Osteoblast (primary cell): ENCODE results near the gene RALB. TPM values are rescaled to one million over a fixed set of nuclear protein-coding genes. Genes with fewer than 3 reads are reported as not detected.

Source experiments
- DNase-seq: peaks from one replicate; pipeline ENCODE4 v3.0.0; 2011; ENCODE audit warnings: low spot score, mixed read lengths; ENCODE audit not compliant: insufficient read length; ENCODE audit errors: missing footprints
- H2AFZ ChIP-seq: 2 replicates; pipeline ENCODE4 v1.6.0; 2011; ENCODE audit warnings: mild to moderate bottlenecking, low read length
- H3K27ac ChIP-seq: 2 replicates; pipeline ENCODE4 v1.5.1; 2011; ENCODE audit warnings: mild to moderate bottlenecking, low read depth, low read length, moderate library complexity
- H3K27me3 ChIP-seq: 2 replicates; pipeline ENCODE4 v1.6.0; 2012; ENCODE audit warnings: mild to moderate bottlenecking, control low read depth, inconsistent platforms, low read length, moderate library complexity; ENCODE audit not compliant: insufficient read depth
- H3K36me3 ChIP-seq: 2 replicates; pipeline ENCODE4 v1.5.1; 2011; ENCODE audit warnings: mild to moderate bottlenecking, low read length, control low read depth, moderate library complexity; ENCODE audit not compliant: insufficient read depth
- H3K4me1 ChIP-seq: 2 replicates; pipeline ENCODE4 v1.5.1; 2011; ENCODE audit warnings: mild to moderate bottlenecking, low read length, control low read depth, moderate library complexity; ENCODE audit not compliant: insufficient read depth
- H3K4me2 ChIP-seq: 2 replicates; pipeline ENCODE4 v1.6.0; 2011; ENCODE audit warnings: mild to moderate bottlenecking, low read length; ENCODE audit not compliant: insufficient read depth
- H3K4me3 ChIP-seq: fragments of 200-600 bp; sonication (generic); 3 replicates; pipeline ENCODE4 v1.5.1; 2012; ENCODE audit warnings: mild to moderate bottlenecking, low read length, inconsistent platforms; ENCODE audit not compliant: insufficient read depth
- H3K79me2 ChIP-seq: 2 replicates; pipeline ENCODE4 v1.6.0; 2012; ENCODE audit warnings: mild to moderate bottlenecking, low read length, control low read depth, inconsistent platforms; ENCODE audit not compliant: insufficient read depth
- H3K9me3 ChIP-seq: 2 replicates; pipeline ENCODE4 v1.5.1; 2011; ENCODE audit warnings: low read depth, low read length, control low read depth
- H4K20me1 ChIP-seq: 2 replicates; pipeline ENCODE4 v1.6.0; 2012; ENCODE audit warnings: mild to moderate bottlenecking, low read length, control low read depth; ENCODE audit not compliant: insufficient read depth
- CTCF ChIP-seq: IDR thresholded peaks from 2 replicates; pipeline ENCODE4 v1.5.1; 2011; ENCODE audit warnings: mild to moderate bottlenecking, low read depth, low read length, moderate library complexity; ENCODE audit errors: extremely low read depth
- total RNA-seq: library from RNA; depleted of rRNA; stranded (reverse); fragments of >200 nt; gene quantifications from 2 replicates; pipeline ENCODE4 v1.2.3, GENCODE V29; 2012

RALB gene
- total RNA-seq, 1 donor: 48.5 TPM

- Histone ChIP-seq H3K4me3 (no peak overlapping the region), H4K20me1 (peaks cover 9% of the 10 kb centered on the region), H3K27ac (no peak overlapping the region), H2AFZ (no peak overlapping the region), H3K9me3 (no peaks in the 10 kb centered on the region), H3K27me3 (no peaks in the 10 kb centered on the region), H3K4me2 (no peak overlapping the region), H3K36me3 (no peaks in the 10 kb centered on the region), H3K79me2 (peaks cover 19% of the 10 kb centered on the region), H3K4me1 (peaks cover 22% of the 10 kb centered on the region)
- DNase-seq: no peak
- TF ChIP-seq CTCF: no peak
Observed at GRCh38 chr2:120219291-120219690, 33.4 kb upstream of the RALB start.

- no peak overlapping the region for H3K4me3 ChIP-seq
- H3K9me3 ChIP-seq: no peaks in the 10 kb centered on the region
- H4K20me1 ChIP-seq: peaks cover 9% of the 10 kb centered on the region
- H3K27me3 ChIP-seq: no peaks in the 10 kb centered on the region
- H3K36me3 ChIP-seq: no peaks in the 10 kb centered on the region
- no peak overlapping the region for H3K27ac ChIP-seq
- H2AFZ ChIP-seq: no peak overlapping the region
- peaks cover 19% of the 10 kb centered on the region for H3K79me2 ChIP-seq
- no peak for TF ChIP-seq CTCF
- no peak overlapping the region for H3K4me2 ChIP-seq
- H3K4me1 ChIP-seq: peaks cover 22% of the 10 kb centered on the region
- peak; percentile 13 for DNase-seq
Observed at GRCh38 chr2:120219766-120220165, 32.9 kb upstream of the RALB start.

GRCh38 chr2:120220756-120221155 is 31.9 kb upstream of the RALB start:
- Histone ChIP-seq H3K4me3 (no peak overlapping the region), H4K20me1 (peaks cover 9% of the 10 kb centered on the region), H2AFZ (no peak overlapping the region), H3K4me1 (peaks cover 22% of the 10 kb centered on the region), H3K79me2 (peaks cover 19% of the 10 kb centered on the region), H3K4me2 (peak overlapping the region; percentile 20), H3K9me3 (no peaks in the 10 kb centered on the region), H3K27me3 (no peaks in the 10 kb centered on the region), H3K36me3 (no peaks in the 10 kb centered on the region), H3K27ac (no peak overlapping the region)
- no peak for TF ChIP-seq CTCF
- DNase-seq: no peak

- peaks cover 19% of the 10 kb centered on the region for H3K79me2 ChIP-seq
- no peak overlapping the region for H2AFZ ChIP-seq
- DNase-seq: peak; percentile 6
- no peaks in the 10 kb centered on the region for H3K27me3 ChIP-seq
- no peak overlapping the region for H3K4me3 ChIP-seq
- H3K4me2 ChIP-seq: peak overlapping the region; percentile 20
- H4K20me1 ChIP-seq: peaks cover 9% of the 10 kb centered on the region
- no peak overlapping the region for H3K27ac ChIP-seq
- no peaks in the 10 kb centered on the region for H3K36me3 ChIP-seq
- TF ChIP-seq CTCF: no peak
- H3K9me3 ChIP-seq: no peaks in the 10 kb centered on the region
- H3K4me1 ChIP-seq: peaks cover 22% of the 10 kb centered on the region
Observed at GRCh38 chr2:120221616-120222015, 31.0 kb upstream of the RALB start.
